Esophagus mucosa (tissue), 1 donor: Measurements from ENCODE around the gene VPS50. TPM values are rescaled to one million over a fixed set of nuclear protein-coding genes. Genes with fewer than 3 reads are reported as not detected.

Source experiments
- ATAC-seq: fragments of 200-7000 bp; cut with Tn5 transposase; one replicate; pipeline ENCODE4 v1.9.1; 2020
- total RNA-seq: library from RNA; stranded (reverse); gene quantifications from one replicate; pipeline ENCODE4 v1.2.4, GENCODE V29; 2023
- donor health status: DM: yes; HTN: yes; CAD: no.

VPS50 gene
- total RNA-seq, 1 donor from 2014 or later, result 16.5 TPM

DNA sequence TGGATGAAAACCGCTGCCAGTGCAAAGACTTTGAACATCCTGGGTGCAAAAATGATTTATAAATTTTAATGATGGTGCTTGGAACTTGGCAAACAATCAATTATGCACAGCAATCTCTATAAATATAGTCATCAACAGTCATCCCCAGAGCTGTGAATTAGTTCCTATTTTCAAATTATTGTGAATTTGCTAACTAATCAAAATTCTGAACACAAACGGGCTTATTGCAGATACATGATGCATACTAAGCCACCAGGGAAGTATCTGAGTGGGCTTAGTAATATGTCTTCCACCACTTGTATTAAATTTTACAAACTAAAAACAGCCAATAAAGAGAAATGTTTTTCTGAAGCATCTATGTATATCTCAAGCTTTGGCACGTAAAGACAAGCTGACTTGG is 177.2 kb downstream of the VPS50 start:
- ATAC-seq, result no peak

Other genes starting within 250 kb of the VPS50 start
- gene SAMD9, start 114.4 kb upstream of the VPS50 start, total RNA-seq, result 50.9 TPM
- gene SAMD9L, start 84.0 kb upstream of the VPS50 start, total RNA-seq, result 4.6 TPM
- not detected for gene HEPACAM2, start 5.9 kb upstream of the VPS50 start, total RNA-seq